Measurements from ENCODE around the gene GCDH. TPM values are rescaled to one million over a fixed set of nuclear protein-coding genes. Genes with fewer than 3 reads are reported as not detected.

GCDH gene
- total and polyA plus RNA-seq, 12 donors = 22.6 to 72.3 (median 45.1) TPM

DNA sequence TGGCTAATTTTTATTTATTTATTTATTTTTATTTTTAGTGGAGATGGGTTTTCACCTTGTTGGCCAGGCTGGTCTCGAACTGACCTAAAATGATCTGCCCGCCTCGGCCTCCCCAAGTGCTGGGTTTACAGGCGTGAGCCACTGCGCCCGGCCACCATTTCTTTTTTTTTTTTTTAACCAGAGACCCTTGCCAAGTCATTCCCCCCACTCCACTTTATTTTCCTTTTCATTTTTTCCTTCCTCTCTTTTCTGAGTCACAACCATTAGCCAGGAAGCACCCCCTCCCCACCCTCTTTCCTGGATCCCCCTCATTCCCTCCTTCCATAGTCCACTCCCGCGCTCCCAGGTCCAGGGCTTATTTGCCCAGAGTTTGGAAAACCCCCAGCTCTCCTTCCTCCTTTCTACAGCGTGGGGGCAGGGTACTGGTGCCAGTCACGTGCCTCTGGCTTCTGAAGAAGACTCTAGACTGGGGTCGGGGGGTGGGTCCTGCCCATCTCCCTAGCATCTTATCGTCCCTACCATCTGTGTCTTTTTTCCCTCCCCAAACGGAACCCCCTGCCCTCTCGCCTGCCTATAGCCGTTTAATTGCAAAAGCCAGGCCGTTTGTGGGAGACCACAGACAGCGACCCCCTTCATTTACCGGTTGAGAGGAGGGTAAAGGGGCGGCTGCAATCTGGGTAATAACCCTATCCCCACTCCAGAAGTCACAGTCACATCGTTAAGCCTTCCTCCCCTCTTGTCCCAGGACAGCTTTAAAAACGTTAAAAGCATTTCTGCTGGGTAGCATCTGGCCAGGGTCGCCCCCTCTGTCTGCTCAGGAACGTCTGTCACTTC is 46.4 kb downstream of the GCDH start:
- Histone ChIP-seq H3K36me3 (peaks cover 0 to 33% (median 24%) of the 10 kb centered on the region in 9 donors), H3K4me3 (peak overlapping the region in 9 of 10 donors; percentile 68 to 100 (median 99)), H3K4me1 (peaks cover 4 to 60% (median 39%) of the 10 kb centered on the region in 9 donors), H3K27ac (peak overlapping the region in 7 of 10 donors; percentile 2 to 97 (median 55)), H3K9me3 (no peaks in the 10 kb centered on the region), H3K27me3 (no peaks in the 10 kb centered on the region)
- intact Hi-C loops (cut with DNase I) = no loop called here
- WGBS, 2 donors = 24 to 27% methylated on average over 23 of the region's 23 CpGs
- TF ChIP-seq, protein P1, sequence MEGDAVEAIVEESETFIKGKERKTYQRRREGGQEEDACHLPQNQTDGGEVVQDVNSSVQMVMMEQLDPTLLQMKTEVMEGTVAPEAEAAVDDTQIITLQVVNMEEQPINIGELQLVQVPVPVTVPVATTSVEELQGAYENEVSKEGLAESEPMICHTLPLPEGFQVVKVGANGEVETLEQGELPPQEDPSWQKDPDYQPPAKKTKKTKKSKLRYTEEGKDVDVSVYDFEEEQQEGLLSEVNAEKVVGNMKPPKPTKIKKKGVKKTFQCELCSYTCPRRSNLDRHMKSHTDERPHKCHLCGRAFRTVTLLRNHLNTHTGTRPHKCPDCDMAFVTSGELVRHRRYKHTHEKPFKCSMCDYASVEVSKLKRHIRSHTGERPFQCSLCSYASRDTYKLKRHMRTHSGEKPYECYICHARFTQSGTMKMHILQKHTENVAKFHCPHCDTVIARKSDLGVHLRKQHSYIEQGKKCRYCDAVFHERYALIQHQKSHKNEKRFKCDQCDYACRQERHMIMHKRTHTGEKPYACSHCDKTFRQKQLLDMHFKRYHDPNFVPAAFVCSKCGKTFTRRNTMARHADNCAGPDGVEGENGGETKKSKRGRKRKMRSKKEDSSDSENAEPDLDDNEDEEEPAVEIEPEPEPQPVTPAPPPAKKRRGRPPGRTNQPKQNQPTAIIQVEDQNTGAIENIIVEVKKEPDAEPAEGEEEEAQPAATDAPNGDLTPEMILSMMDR (IDR thresholded peaks at IDR 0.05) = no peak
- DNase-seq (no peak), ATAC-seq (no peak)

DNA sequence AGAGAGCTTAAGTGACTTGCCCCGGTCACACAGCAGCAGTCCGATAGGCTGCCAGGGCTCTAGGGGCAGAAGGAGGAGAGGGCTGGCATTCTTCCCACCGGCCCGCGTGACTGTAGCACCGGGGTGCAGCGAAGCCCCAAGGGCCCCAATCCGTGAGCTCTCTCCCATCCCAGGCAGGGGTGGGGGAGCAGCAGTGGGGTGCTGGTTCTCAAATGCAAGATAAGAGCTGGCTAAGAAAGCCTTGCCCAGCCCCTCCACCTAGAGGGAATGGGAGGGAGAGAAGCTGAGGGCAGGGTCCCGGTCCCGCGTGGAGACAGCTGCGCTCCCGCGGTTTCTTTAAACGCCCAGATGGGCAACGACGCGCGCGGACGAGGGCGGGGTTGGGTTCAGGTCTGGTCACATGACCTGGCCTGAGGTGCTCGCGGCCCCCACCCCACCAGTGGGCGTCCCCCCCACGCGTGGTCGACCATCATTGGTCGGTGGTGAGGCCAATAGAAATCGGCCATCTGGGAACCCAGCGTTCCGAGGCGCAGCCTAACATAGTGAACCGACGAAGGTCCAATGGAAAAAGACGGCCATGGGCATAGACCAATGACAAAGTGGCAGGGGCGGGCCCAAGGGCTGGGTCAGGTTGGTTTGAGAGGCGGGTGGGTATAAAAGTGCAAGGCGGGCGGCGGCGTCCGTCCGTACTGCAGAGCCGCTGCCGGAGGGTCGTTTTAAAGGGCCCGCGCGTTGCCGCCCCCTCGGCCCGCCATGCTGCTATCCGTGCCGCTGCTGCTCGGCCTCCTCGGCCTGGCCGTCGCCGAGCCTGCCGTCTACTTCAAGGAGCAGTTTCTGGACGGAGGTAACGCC is 47.2 kb downstream of the GCDH start, which contains the start of gene CALR:
Gene CALR (plus strand): TSS at position 683 of the 852 bp plus-strand sequence. CDS start 71 bp downstream, at position 754.
- Histone ChIP-seq H3K27ac (peak within 1 kb of the TSS; percentile 76 to 98 (median 96)), H3K36me3 (peaks cover 0 to 41% (median 32%) of the 10 kb centered on the region in 9 donors), H3K27me3 (no peaks in the 10 kb centered on the region), H3K4me3 (peak within 1 kb of the TSS; percentile 68 to 100 (median 99)), H3K4me1 (peaks cover 4 to 60% (median 35%) of the 10 kb centered on the region in 9 donors), H3K9me3 (no peaks in the 10 kb centered on the region)
- TF ChIP-seq, protein P1 (IDR thresholded peaks at IDR 0.05) = no peak
- WGBS, 2 donors = 0 to 1% methylated on average over 63 of the region's 63 CpGs
- DNase-seq = peak; percentile 98 to 100
- intact Hi-C loops (cut with DNase I) = no loop called here
- peak; percentile 91 to 96 (median 94) for ATAC-seq

DNA sequence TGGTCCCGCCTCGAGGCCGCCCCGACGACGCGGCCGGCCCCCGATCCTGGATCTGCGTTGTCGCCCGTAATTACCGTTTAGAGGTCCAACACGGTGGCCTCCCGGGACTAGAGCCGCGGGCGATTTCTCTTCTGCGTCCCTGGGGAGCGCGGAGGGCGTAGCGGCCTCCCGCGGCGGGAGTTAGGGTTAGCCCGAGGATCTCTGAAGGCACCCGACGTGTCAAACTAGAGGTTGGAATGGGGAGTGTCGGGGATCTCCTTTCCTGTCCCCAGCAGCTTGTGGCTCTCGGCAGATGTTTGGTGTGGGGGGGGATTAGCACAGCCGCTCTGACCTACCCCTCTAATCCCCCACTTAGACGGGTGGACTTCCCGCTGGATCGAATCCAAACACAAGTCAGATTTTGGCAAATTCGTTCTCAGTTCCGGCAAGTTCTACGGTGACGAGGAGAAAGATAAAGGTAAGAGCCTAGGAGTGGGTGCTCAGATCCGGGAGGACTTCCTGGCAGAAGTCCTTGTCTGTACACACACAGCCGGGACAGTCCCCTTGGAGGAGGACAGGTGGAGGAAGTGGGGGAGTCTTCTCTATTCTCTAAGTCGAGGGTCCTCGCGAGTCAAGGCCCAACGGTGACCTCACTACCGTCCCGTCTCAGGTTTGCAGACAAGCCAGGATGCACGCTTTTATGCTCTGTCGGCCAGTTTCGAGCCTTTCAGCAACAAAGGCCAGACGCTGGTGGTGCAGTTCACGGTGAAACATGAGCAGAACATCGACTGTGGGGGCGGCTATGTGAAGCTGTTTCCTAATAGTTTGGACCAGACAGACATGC is 48.0 kb downstream of the GCDH start:
- H3K4me1 ChIP-seq = peaks cover 4 to 65% (median 42%) of the 10 kb centered on the region in 9 donors

More for the DNA sequence above, 48.0 kb downstream of the GCDH start:
- TF ChIP-seq, protein P1 (IDR thresholded peaks at IDR 0.05) = peak in 6 of 9 donors; percentile 8 to 36 (median 20)
- ATAC-seq (peak in 7 of 8 donors; percentile 3 to 35 (median 10)), DNase-seq (peak in 1 of 2 donors; percentile 47)
- H3K36me3 ChIP-seq = peaks cover 0 to 50% (median 41%) of the 10 kb centered on the region in 9 donors
- peak overlapping the region; percentile 76 to 98 (median 96) for H3K27ac ChIP-seq
- intact Hi-C loops (cut with DNase I) = no loop called here
- WGBS, 2 donors = 0% methylated on average over 54 of the region's 54 CpGs
- no peaks in the 10 kb centered on the region for H3K27me3 ChIP-seq
- H3K9me3 ChIP-seq = no peaks in the 10 kb centered on the region
- peak overlapping the region; percentile 68 to 100 (median 99) for H3K4me3 ChIP-seq
